K562 (cell line): Measurements from ENCODE around the gene CIAPIN1. TPM values are rescaled to one million over a fixed set of nuclear protein-coding genes. Genes with fewer than 3 reads are reported as not detected.

Source experiments
- ATAC-seq: fragments of 200-7000 bp; cut with Tn5 transposase; 3 replicates; pipeline ENCODE4 v1.9.1; 2020; ENCODE audit warnings: moderate library complexity
- BruUV-seq: library from RNA; stranded (reverse); fragments of 400-500 nt; replicated peaks from 2 replicates; lab custom pipeline; 2021; lab: Mats Ljungman, UMichigan
- CTCF ChIA-PET: fragments of 300-600 bp; formaldehyde crosslinking; extraction: SDS; loops from one replicate; lab custom pipeline; 2021; ENCODE audit warnings: low intra/inter-chr PET ratio; lab: Yijun Ruan, JAX
- POLR2A ChIA-PET: fragments of 300-600, 350-650 bp; sonication (Branson Sonifier 250); formaldehyde crosslinking; extraction: SDS; loops from one replicate; lab custom pipeline; 2021; ENCODE audit warnings: antibody characterized with exemption, inconsistent platforms; lab: Yijun Ruan, JAX
- DNase-seq, 4 experiments: peaks; one replicate each; pipeline versions ENCODE4 v3.0.0 to v3.0.0-alpha.2; 2011 to 2018; ENCODE audit warnings: low spot score in 3 of 4, mixed read lengths in 3 of 4; ENCODE audit errors: extremely low read depth in 1 of 4
- FAIRE-seq: peaks from 2 replicates; lab custom pipeline; 2011; peaks lifted over from hg19 to GRCh38; lab: Jason Lieb, UNC
- H2AFZ ChIP-seq: 2 replicates; pipeline ENCODE4 v1.6.0; 2011; ENCODE audit warnings: low read depth, low read length, control low read depth, inconsistent platforms
- H3K27ac ChIP-seq: fragments of 200-600 bp; 3 replicates; pipeline ENCODE4 v1.8.0; 2011; ENCODE audit warnings: low read depth, mild to moderate bottlenecking, control low read depth, inconsistent platforms, low read length, moderate library complexity, mixed read lengths; ENCODE audit errors: extremely low read depth
- H3K27me3 ChIP-seq, 2 experiments: fragments of 300-600 bp in 1 of 2; 2 replicates in 1 of 2; 3 replicates in 1 of 2; pipeline versions ENCODE4 v1.6.0 to v1.8.0; 2011; ENCODE audit warnings: inconsistent platforms in 2 of 2, low read length in 2 of 2, mild to moderate bottlenecking in 1 of 2, mixed read lengths in 1 of 2, moderate library complexity in 1 of 2; ENCODE audit not compliant: control insufficient read depth in 2 of 2, insufficient read depth in 2 of 2
- H3K36me3 ChIP-seq: fragments of 300-600 bp; 3 replicates; pipeline ENCODE4 v1.8.0; 2011; ENCODE audit warnings: mild to moderate bottlenecking, low read length, inconsistent platforms; ENCODE audit not compliant: control insufficient read depth, insufficient read depth
- H3K4me1 ChIP-seq, 2 experiments: fragments of 200-600 bp in 1 of 2; replicated peaks in 1 of 2; 2 replicates in 1 of 2; 3 replicates in 1 of 2; pipeline versions ENCODE4 v1.5.1 to v1.8.0; 2011; ENCODE audit warnings: inconsistent platforms in 2 of 2, low read length in 2 of 2, mild to moderate bottlenecking in 1 of 2, mixed read lengths in 1 of 2, moderate library complexity in 1 of 2; ENCODE audit not compliant: control insufficient read depth in 2 of 2, insufficient read depth in 2 of 2
- H3K4me2 ChIP-seq: 2 replicates; pipeline ENCODE4 v1.6.1; 2011; ENCODE audit warnings: low read length, control low read depth, inconsistent platforms, mixed read lengths; ENCODE audit not compliant: insufficient read depth
- H3K4me3 ChIP-seq: fragments of 200-600 bp; sonication (generic), shearing (Covaris generic); 2 replicates; pipeline ENCODE4 v1.5.1; 2016; ENCODE audit warnings: control low read depth, inconsistent platforms
- H3K79me2 ChIP-seq: fragments of 200-600 bp; 3 replicates; pipeline ENCODE4 v1.8.0; 2011; ENCODE audit warnings: low read length, inconsistent platforms; ENCODE audit not compliant: control insufficient read depth, insufficient read depth
- H3K9ac ChIP-seq, 2 experiments: 2 replicates each; pipeline versions ENCODE4 v1.6.0 to v1.6.1; 2011; ENCODE audit warnings: low read depth in 2 of 2, low read length in 2 of 2, control low read depth in 1 of 2, inconsistent platforms in 1 of 2, mild to moderate bottlenecking in 1 of 2, mixed read lengths in 1 of 2; ENCODE audit not compliant: insufficient read depth in 1 of 2
- H3K9me1 ChIP-seq: one replicate; pipeline ENCODE4 v1.6.0; 2011; ENCODE audit warnings: inconsistent platforms, mild to moderate bottlenecking, low read length, moderate library complexity; ENCODE audit not compliant: control insufficient read depth, insufficient read depth
- H3K9me3 ChIP-seq: replicated peaks from 2 replicates; pipeline ENCODE4 v1.5.1; 2011; ENCODE audit warnings: low read depth, low read length, inconsistent platforms; ENCODE audit not compliant: control insufficient read depth, insufficient read depth
- H4K20me1 ChIP-seq: replicated peaks from 2 replicates; pipeline ENCODE4 v1.6.1; 2011; ENCODE audit warnings: low read length, inconsistent platforms, mixed read lengths; ENCODE audit not compliant: control insufficient read depth, insufficient read depth
- BCOR ChIP-seq: fragments of 450-650 bp; IDR thresholded peaks from 2 replicates; pipeline ENCODE4 v1.6.1; 2016
- BRD9 ChIP-seq: fragments of 450-650 bp; IDR thresholded peaks from 2 replicates; pipeline ENCODE4 v1.6.1; 2018; ENCODE audit warnings: low read depth; ENCODE audit not compliant: partially characterized antibody
- CBX1 ChIP-seq: sonication (generic); IDR thresholded peaks from 2 replicates; pipeline ENCODE4 v1.6.1; 2016; ENCODE audit warnings: antibody characterized with exemption, low read depth, mild to moderate bottlenecking
- GABPA ChIP-seq: fragments of 200-800 bp; sonication (Bioruptor generic); conservative IDR thresholded peaks from 2 replicates; pipeline ENCODE4 v1.6.1; 2016; ENCODE audit warnings: low read depth, missing genetic modification characterization, missing compliant biosample characterization
- HDAC2 ChIP-seq: fragments of 450-650 bp; IDR thresholded peaks from 2 replicates; pipeline ENCODE4 v1.6.1; 2016; ENCODE audit warnings: mild to moderate bottlenecking
- HDAC3 ChIP-seq: fragments of 450-650 bp; IDR thresholded peaks from 2 replicates; pipeline ENCODE4 v1.6.1; 2018; ENCODE audit warnings: borderline replicate concordance, mild to moderate bottlenecking, moderate library complexity; ENCODE audit not compliant: partially characterized antibody
- KDM1A ChIP-seq, 2 experiments: fragments of 450-650 bp; IDR thresholded peaks; 2 replicates each; pipeline ENCODE4 v1.6.1; 2016; ENCODE audit warnings: mild to moderate bottlenecking in 2 of 2
- PTBP1 ChIP-seq: fragments of 200-400 bp; formaldehyde crosslinking; IDR thresholded peaks from 2 replicates; pipeline ENCODE4 v1.6.1; 2017; ENCODE audit warnings: low read depth, low read length
- RBM25 ChIP-seq: fragments of 200-400 bp; formaldehyde crosslinking; IDR thresholded peaks from 2 replicates; pipeline ENCODE4 v1.6.1; 2018; ENCODE audit warnings: low read length, low read depth, moderate library complexity; ENCODE audit not compliant: severe bottlenecking
- RCOR1 ChIP-seq, 2 experiments: IDR thresholded peaks; 2 replicates each; pipeline ENCODE4 v1.6.1; 2012; ENCODE audit warnings: low read depth in 2 of 2, low read length in 2 of 2, borderline replicate concordance in 1 of 2, improper control_type of control experiment in 1 of 2
- SMARCA4 ChIP-seq: fragments of 450-650 bp; IDR thresholded peaks from 2 replicates; pipeline ENCODE4 v1.6.1; 2016
- SMARCA5 ChIP-seq: fragments of 450-650 bp; IDR thresholded peaks from 2 replicates; pipeline ENCODE4 v1.6.1; 2016
- ZFP36 ChIP-seq: fragments of 150-350 bp; IDR thresholded peaks from 2 replicates; pipeline ENCODE4 v1.6.1; 2018; ENCODE audit warnings: low read length, low read depth; ENCODE audit not compliant: partially characterized antibody
- WGBS: fragments of 100-300 bp; shearing (Covaris generic); methylation state at CpG from one replicate; pipeline ENCODE4 v1.1.6; 2016; ENCODE audit warnings: low coverage, mixed read lengths; ENCODE audit not compliant: insufficient coverage; ENCODE audit errors: missing lambda C conversion rate; 5-methylcytosine and 5-hydroxymethylcytosine counted together
- in situ Hi-C: fragments of 300-500 bp; cut with MboI; formaldehyde crosslinking; loops from 4 replicates; pipeline ENCODE4 v1.15.0; 2018; ENCODE audit warnings: inconsistent platforms, mixed read lengths
- intact Hi-C: fragments of 100-400 bp; cut with micrococcal nuclease; formaldehyde crosslinking; loops from 2 replicates; pipeline ENCODE4 v1.14.2; 2022
- polyA plus RNA-seq, 8 experiments: library from polyadenylated mRNA; depleted of rRNA in 4 of 8; stranded (reverse) in 5 of 8; unstranded in 3 of 8; fragments of >200 nt; fragmentation: Nextera tagmentation in 2 of 8; fragmentation: Illumina TruSeq in 1 of 8; extraction: Ambion mirVana in 2 of 8; extraction: Trizol in 1 of 8; gene quantifications; 2 replicates each; pipeline versions ENCODE4 v1.2.1 to v1.2.3, GENCODE V29; 2011 to 2014; ENCODE audit warnings: inconsistent platforms in 1 of 8, missing spikeins in 1 of 8
- total RNA-seq, 7 experiments: library from RNA; depleted of rRNA in 6 of 7; stranded (reverse); fragments of >200 nt in 6 of 7; fragmentation: Illumina TruSeq in 2 of 7; extraction: Trizol in 2 of 7; gene quantifications; 2 replicates each; pipeline versions ENCODE4 v1.2.1 to v1.2.3, GENCODE V29; 2011 to 2021; ENCODE audit warnings: low replicate concordance in 1 of 7
- TF ChIP-seq, protein P1 (sequence below), 2 experiments: fragments of 450-650 bp in 1 of 2; IDR thresholded peaks; 2 replicates each; pipeline ENCODE4 v1.6.1; 2011 to 2017; ENCODE audit warnings: low read depth in 2 of 2, antibody characterized with exemption in 1 of 2, borderline replicate concordance in 1 of 2, low read length in 1 of 2, mild to moderate bottlenecking in 1 of 2, mixed read lengths in 1 of 2; ENCODE audit not compliant: control insufficient read depth in 1 of 2

Gene CIAPIN1
- total and polyA plus RNA-seq, 9 of the 15 experiments (the other 6 are each of a cell fraction or from before 2014, with no cell fraction given): 71.8 to 263 (median 95.7) TPM

DNA sequence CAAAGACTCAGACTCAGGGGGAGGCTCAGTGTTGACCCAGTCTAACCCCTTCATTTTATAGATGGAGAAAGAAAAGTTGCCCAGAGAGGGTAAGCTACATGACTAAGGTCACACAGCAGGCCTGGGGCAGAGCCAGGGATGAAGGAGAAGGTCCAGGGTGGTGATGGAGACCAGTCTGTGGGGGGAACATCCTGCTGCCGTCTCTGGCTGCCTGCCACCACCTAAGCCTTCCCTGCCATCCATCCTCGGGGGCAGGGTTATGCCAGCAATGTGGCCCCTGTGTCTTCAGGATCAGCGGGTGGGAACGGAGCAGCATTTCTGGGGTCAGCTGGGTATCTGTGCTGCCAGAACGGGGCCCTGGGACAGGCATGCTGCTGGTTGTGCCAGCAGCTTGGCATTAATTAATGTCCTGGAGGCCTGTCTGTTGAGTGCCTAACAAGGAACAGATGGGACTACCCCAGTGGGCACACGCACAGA is 33.6 kb upstream of the CIAPIN1 start:
- intact Hi-C loops (no loop called here), in situ Hi-C loops (no loop called here)
- ChIA-PET CTCF (no interaction called here), POLR2A (interaction anchor here (0.6 to 1.1 kb wide), 3 partner anchors 8 to 220 kb away, joined by 3 to 6 read pairs (median 4); partner anchors contain the start of gene POLR2C)
- H3K9ac ChIP-seq: peak overlapping the region; percentile 20 to 26; a peak in 1 of 4 replicates
- peak overlapping the region; percentile 15; the same call in 1 of the 3 replicates for H3K27ac ChIP-seq
- no peaks in the 10 kb centered on the region for H3K27me3 ChIP-seq
- no peak for FAIRE-seq
- no TSS peak for BruUV-seq
- H3K9me3 ChIP-seq: no peaks in the 10 kb centered on the region
- TF ChIP-seq SMARCA4 (no peak), GABPA (tag) (no peak), HDAC2 (peak; percentile 85), BRD9 (peak; percentile 55), KDM1A (IDR thresholded peaks at IDR 0.05) (peak; percentile 85 to 88), PTBP1 (0 out of 2 replicates have a peak, but pooled peaks have one; percentile 46), BCOR (peak; percentile 97), HDAC3 (no peak), SMARCA5 (peak; percentile 86; the same call in 1 of the 2 replicates), CBX1 (0 out of 2 replicates have a peak, but pooled peaks have one; percentile 36), ZFP36 (peak; percentile 91), RCOR1 (IDR thresholded peaks at IDR 0.05; ENCODE audit: borderline replicate concordance in 1 of 2, low read depth in 2 of 2, low read length in 2 of 2) (peak in 1 of 2 experiments; percentile 66; a peak in 2 of 4 replicates), RBM25 (peak; percentile 92)
- TF ChIP-seq, protein P1, sequence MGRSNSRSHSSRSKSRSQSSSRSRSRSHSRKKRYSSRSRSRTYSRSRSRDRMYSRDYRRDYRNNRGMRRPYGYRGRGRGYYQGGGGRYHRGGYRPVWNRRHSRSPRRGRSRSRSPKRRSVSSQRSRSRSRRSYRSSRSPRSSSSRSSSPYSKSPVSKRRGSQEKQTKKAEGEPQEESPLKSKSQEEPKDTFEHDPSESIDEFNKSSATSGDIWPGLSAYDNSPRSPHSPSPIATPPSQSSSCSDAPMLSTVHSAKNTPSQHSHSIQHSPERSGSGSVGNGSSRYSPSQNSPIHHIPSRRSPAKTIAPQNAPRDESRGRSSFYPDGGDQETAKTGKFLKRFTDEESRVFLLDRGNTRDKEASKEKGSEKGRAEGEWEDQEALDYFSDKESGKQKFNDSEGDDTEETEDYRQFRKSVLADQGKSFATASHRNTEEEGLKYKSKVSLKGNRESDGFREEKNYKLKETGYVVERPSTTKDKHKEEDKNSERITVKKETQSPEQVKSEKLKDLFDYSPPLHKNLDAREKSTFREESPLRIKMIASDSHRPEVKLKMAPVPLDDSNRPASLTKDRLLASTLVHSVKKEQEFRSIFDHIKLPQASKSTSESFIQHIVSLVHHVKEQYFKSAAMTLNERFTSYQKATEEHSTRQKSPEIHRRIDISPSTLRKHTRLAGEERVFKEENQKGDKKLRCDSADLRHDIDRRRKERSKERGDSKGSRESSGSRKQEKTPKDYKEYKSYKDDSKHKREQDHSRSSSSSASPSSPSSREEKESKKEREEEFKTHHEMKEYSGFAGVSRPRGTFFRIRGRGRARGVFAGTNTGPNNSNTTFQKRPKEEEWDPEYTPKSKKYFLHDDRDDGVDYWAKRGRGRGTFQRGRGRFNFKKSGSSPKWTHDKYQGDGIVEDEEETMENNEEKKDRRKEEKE (IDR thresholded peaks at IDR 0.05; ENCODE audit: borderline replicate concordance in 1 of 2, control insufficient read depth in 1 of 2, low read depth in 2 of 2, low read length in 1 of 2): no peak
- peak overlapping the region; percentile 39; the same call in 1 of the 2 replicates for H3K4me2 ChIP-seq
- H3K4me1 ChIP-seq: peaks cover 27 to 62% of the 10 kb centered on the region in 2 experiments
- no peak for ATAC-seq
- no peak overlapping the region for H3K4me3 ChIP-seq
- H2AFZ ChIP-seq: peak overlapping the region; percentile 80
- no peak for DNase-seq
- WGBS: 59% methylated on average over 6 of the region's 6 CpGs
- no peaks in the 10 kb centered on the region for H3K79me2 ChIP-seq
- H3K36me3 ChIP-seq: no peaks in the 10 kb centered on the region
- no peaks in the 10 kb centered on the region for H4K20me1 ChIP-seq
- H3K9me1 ChIP-seq: no peaks in the 10 kb centered on the region
